ENCODE measurements around the gene PUSL1. TPM values are rescaled to one million over a fixed set of nuclear protein-coding genes. Genes with fewer than 3 reads are reported as not detected.

PUSL1 gene
- total and polyA plus RNA-seq, 5 donors from 2014 or later, result 17.7 to 21.0 (median 18.9) TPM

DNA sequence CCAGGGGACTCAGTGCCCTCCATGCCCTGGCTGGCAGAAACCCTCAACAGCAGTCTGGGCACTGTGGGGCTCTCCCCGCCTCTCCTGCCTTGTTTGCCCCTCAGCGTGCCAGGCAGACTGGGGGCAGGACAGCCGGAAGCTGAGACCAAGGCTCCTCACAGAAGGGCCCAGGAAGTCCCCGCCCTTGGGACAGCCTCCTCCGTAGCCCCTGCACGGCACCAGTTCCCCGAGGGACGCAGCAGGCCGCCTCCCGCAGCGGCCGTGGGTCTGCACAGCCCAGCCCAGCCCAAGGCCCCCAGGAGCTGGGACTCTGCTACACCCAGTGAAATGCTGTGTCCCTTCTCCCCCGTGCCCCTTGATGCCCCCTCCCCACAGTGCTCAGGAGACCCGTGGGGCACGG, 19.9 kb downstream of the PUSL1 start:
- Mint-ChIP-seq H3K27me3 (no peaks in the 10 kb centered on the region), H3K4me1 (peaks cover 0 to 29% (median 7%) of the 10 kb centered on the region in 4 donors), H3K27ac (no peak overlapping the region), H3K36me3 (no peaks in the 10 kb centered on the region), H3K4me3 (no peak overlapping the region), H3K9me3 (no peaks in the 10 kb centered on the region)
- no peaks in the 10 kb centered on the region for H3K27me3 ChIP-seq (ENCODE audit: control insufficient read depth, insufficient read depth, low read length)
- no peak for ATAC-seq (ENCODE audit: low read depth in 2 of 2)
- peaks cover 25% of the 10 kb centered on the region for H3K4me1 ChIP-seq (ENCODE audit: control insufficient read depth, insufficient read depth, low read length, poor library complexity, severe bottlenecking)
- no peak overlapping the region for H3K27ac ChIP-seq (ENCODE audit: insufficient read depth, low read length, poor library complexity, severe bottlenecking)
- no peaks in the 10 kb centered on the region for H3K36me3 ChIP-seq (ENCODE audit: control insufficient read depth, insufficient read depth, low read length)
- H3K4me3 ChIP-seq (ENCODE audit: low read depth, low read length), result no peak overlapping the region
- no peaks in the 10 kb centered on the region for H3K9me3 ChIP-seq (ENCODE audit: control insufficient read depth in 2 of 2, low read length in 2 of 2)
- no peak for DNase-seq

DNA sequence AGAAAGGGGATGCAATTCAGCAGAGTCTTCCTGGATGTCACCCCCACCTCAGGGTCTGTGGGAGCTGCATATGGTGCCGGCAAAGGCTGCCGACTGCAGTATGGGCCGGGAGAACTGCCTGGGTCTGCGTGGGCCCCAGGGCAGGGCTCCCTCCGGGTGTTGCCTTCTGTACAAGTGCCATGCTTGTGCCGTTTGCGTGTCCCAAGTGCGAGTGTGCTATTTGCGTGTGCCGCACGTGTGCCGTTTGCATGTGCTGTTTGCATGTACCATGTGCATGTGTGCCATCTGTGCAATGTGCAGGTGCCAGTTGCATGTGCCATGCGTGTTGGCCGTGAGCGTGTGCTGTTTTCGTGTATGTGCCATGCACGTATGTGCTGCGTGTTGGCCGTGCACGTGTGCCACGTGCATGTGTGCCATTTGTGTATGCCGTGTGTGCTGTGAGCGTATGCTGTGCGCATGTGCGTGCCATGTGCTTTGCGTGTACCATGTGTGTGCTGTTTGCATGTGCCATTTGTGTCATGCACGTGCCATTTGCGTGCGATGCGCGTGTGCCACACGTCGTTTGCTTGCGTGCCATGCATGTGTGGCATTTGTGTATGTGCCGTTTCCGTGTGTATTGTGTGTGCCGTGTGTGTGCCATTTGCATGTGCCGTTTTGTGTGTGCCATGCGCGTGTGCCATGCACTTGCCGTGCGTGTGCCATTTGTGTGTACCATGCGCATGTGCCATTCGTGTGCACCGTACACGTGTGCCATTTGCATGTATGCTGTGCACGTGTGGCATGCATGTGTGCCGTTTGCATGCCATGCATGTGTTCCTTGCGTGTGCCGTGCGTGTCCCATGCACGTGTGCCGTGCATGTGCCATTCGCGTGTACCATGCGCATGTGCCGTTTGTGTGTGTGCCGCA, 21.2 kb downstream of the PUSL1 start:
- Histone ChIP-seq H3K27me3 (ENCODE audit: control insufficient read depth, insufficient read depth, low read length) (no peaks in the 10 kb centered on the region), H3K27ac (ENCODE audit: insufficient read depth, low read length, poor library complexity, severe bottlenecking) (no peak overlapping the region), H3K4me3 (ENCODE audit: low read depth, low read length) (no peak overlapping the region), H3K9me3 (ENCODE audit: control insufficient read depth in 2 of 2, low read length in 2 of 2) (no peaks in the 10 kb centered on the region), H3K4me1 (ENCODE audit: control insufficient read depth, insufficient read depth, low read length, poor library complexity, severe bottlenecking) (peaks cover 21% of the 10 kb centered on the region), H3K36me3 (ENCODE audit: control insufficient read depth, insufficient read depth, low read length) (no peaks in the 10 kb centered on the region)
- ATAC-seq (ENCODE audit: low read depth in 2 of 2), result no peak
- no peaks in the 10 kb centered on the region for H3K27me3 Mint-ChIP-seq
- peaks cover 0 to 23% (median 6%) of the 10 kb centered on the region in 4 donors for H3K4me1 Mint-ChIP-seq
- peak overlapping the region in 1 of 4 donors; percentile 84 for H3K4me3 Mint-ChIP-seq
- H3K27ac Mint-ChIP-seq, result no peak overlapping the region
- no peak for DNase-seq
- H3K9me3 Mint-ChIP-seq, result no peaks in the 10 kb centered on the region
- H3K36me3 Mint-ChIP-seq, result no peaks in the 10 kb centered on the region

DNA sequence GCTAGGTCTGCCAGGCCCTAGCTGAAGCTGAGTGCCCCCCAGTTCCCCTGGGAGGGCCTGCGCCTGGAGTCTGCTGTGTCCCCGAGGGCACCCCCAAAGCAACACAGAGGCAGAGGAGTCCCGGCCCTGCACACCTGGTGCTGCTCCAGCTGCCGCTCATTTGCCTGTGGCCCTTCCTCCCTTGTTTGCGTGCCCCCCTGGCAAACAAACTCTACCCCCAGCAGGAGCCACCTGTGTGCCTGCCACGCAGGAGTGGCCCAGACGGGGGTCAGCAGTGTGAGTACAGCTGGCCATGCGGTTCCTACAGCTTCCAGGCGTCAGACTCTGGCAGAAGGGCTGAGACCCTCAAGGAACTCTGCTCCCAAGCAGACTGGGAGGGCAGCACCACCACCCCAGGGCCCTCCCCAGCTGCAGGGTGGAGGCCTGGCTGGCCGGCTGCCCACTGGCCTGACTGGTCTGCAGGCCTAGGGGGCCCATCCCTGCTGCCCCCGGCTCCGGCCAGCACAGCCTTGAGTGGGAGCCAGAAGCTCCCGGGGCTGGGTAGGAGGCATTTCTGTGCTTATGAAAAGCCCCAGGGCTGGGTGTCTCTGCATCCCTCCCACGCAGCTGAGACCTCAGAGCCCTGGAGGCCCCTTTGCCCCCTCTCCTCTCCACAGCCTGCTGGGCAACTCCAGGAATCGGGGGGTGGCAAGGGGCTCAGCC, 22.1 kb downstream of the PUSL1 start:
- H3K9me3 ChIP-seq (ENCODE audit: control insufficient read depth in 2 of 2, low read length in 2 of 2), result no peaks in the 10 kb centered on the region
- Mint-ChIP-seq H3K9me3 (no peaks in the 10 kb centered on the region), H3K36me3 (no peaks in the 10 kb centered on the region), H3K4me3 (no peak overlapping the region), H3K27me3 (no peaks in the 10 kb centered on the region), H3K4me1 (peaks cover 0 to 19% (median 6%) of the 10 kb centered on the region in 4 donors), H3K27ac (no peak overlapping the region)
- no peaks in the 10 kb centered on the region for H3K27me3 ChIP-seq (ENCODE audit: control insufficient read depth, insufficient read depth, low read length)
- no peak overlapping the region for H3K27ac ChIP-seq (ENCODE audit: insufficient read depth, low read length, poor library complexity, severe bottlenecking)
- no peaks in the 10 kb centered on the region for H3K36me3 ChIP-seq (ENCODE audit: control insufficient read depth, insufficient read depth, low read length)
- ATAC-seq (ENCODE audit: low read depth in 2 of 2), result no peak
- no peak overlapping the region for H3K4me3 ChIP-seq (ENCODE audit: low read depth, low read length)
- H3K4me1 ChIP-seq (ENCODE audit: control insufficient read depth, insufficient read depth, low read length, poor library complexity, severe bottlenecking), result peaks cover 15% of the 10 kb centered on the region
- DNase-seq, result no peak

DNA sequence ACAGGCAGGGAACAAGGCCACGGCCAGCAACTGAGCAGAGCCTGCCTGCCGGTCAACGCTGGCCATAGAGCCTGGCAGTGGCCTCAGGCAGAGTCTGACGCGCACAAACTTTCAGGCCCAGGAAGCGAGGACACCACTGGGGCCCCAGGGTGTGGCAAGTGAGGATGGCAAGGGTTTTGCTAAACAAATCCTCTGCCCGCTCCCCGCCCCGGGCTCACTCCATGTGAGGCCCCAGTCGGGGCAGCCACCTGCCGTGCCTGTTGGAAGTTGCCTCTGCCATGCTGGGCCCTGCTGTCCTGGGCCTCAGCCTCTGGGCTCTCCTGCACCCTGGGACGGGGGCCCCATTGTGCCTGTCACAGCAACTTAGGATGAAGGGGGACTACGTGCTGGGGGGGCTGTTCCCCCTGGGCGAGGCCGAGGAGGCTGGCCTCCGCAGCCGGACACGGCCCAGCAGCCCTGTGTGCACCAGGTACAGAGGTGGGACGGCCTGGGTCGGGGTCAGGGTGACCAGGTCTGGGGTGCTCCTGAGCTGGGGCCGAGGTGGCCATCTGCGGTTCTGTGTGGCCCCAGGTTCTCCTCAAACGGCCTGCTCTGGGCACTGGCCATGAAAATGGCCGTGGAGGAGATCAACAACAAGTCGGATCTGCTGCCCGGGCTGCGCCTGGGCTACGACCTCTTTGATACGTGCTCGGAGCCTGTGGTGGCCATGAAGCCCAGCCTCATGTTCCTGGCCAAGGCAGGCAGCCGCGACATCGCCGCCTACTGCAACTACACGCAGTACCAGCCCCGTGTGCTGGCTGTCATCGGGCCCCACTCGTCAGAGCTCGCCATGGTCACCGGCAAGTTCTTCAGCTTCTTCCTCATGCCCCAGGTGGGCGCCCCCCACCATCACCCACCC, 22.9 kb downstream of the PUSL1 start, which contains the start of gene TAS1R3:
TAS1R3 (plus strand) TSS at position 213 of the 898 bp plus-strand sequence; CDS start at position 279, 66 bp downstream.
- no peak within 1 kb of the TSS for H3K4me3 Mint-ChIP-seq
- peaks cover 7% of the 10 kb centered on the region for H3K4me1 ChIP-seq (ENCODE audit: control insufficient read depth, insufficient read depth, low read length, poor library complexity, severe bottlenecking)
- no peaks in the 10 kb centered on the region for H3K27me3 ChIP-seq (ENCODE audit: control insufficient read depth, insufficient read depth, low read length)
- no peak within 1 kb of the TSS for H3K27ac ChIP-seq (ENCODE audit: insufficient read depth, low read length, poor library complexity, severe bottlenecking)
- no peaks in the 10 kb centered on the region for H3K36me3 ChIP-seq (ENCODE audit: control insufficient read depth, insufficient read depth, low read length)
- H3K9me3 ChIP-seq (ENCODE audit: control insufficient read depth in 2 of 2, low read length in 2 of 2), result no peaks in the 10 kb centered on the region
- H3K36me3 Mint-ChIP-seq, result no peaks in the 10 kb centered on the region
- no peak for ATAC-seq (ENCODE audit: low read depth in 2 of 2)
- no peaks in the 10 kb centered on the region for H3K27me3 Mint-ChIP-seq
- peaks cover 0 to 11% (median 3%) of the 10 kb centered on the region in 4 donors for H3K4me1 Mint-ChIP-seq
- no peaks in the 10 kb centered on the region for H3K9me3 Mint-ChIP-seq
- no peak within 1 kb of the TSS for H3K27ac Mint-ChIP-seq
- H3K4me3 ChIP-seq (ENCODE audit: low read depth, low read length), result no peak within 1 kb of the TSS
- no peak for DNase-seq

DNA sequence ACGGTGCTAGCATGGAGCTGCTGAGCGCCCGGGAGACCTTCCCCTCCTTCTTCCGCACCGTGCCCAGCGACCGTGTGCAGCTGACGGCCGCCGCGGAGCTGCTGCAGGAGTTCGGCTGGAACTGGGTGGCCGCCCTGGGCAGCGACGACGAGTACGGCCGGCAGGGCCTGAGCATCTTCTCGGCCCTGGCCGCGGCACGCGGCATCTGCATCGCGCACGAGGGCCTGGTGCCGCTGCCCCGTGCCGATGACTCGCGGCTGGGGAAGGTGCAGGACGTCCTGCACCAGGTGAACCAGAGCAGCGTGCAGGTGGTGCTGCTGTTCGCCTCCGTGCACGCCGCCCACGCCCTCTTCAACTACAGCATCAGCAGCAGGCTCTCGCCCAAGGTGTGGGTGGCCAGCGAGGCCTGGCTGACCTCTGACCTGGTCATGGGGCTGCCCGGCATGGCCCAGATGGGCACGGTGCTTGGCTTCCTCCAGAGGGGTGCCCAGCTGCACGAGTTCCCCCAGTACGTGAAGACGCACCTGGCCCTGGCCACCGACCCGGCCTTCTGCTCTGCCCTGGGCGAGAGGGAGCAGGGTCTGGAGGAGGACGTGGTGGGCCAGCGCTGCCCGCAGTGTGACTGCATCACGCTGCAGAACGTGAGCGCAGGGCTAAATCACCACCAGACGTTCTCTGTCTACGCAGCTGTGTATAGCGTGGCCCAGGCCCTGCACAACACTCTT, 23.8 kb downstream of the PUSL1 start:
- no peak overlapping the region for H3K27ac ChIP-seq (ENCODE audit: insufficient read depth, low read length, poor library complexity, severe bottlenecking)
- Mint-ChIP-seq H3K36me3 (no peaks in the 10 kb centered on the region), H3K27ac (no peak overlapping the region), H3K9me3 (no peaks in the 10 kb centered on the region), H3K4me1 (peaks cover 0 to 5% (median 0%) of the 10 kb centered on the region in 4 donors), H3K27me3 (no peaks in the 10 kb centered on the region), H3K4me3 (no peak overlapping the region)
- H3K36me3 ChIP-seq (ENCODE audit: control insufficient read depth, insufficient read depth, low read length), result no peaks in the 10 kb centered on the region
- no peaks in the 10 kb centered on the region for H3K27me3 ChIP-seq (ENCODE audit: control insufficient read depth, insufficient read depth, low read length)
- no peak overlapping the region for H3K4me3 ChIP-seq (ENCODE audit: low read depth, low read length)
- no peak for ATAC-seq (ENCODE audit: low read depth in 2 of 2)
- no peak for DNase-seq
- no peaks in the 10 kb centered on the region for H3K9me3 ChIP-seq (ENCODE audit: control insufficient read depth in 2 of 2, low read length in 2 of 2)
- H3K4me1 ChIP-seq (ENCODE audit: control insufficient read depth, insufficient read depth, low read length, poor library complexity, severe bottlenecking), result no peaks in the 10 kb centered on the region

DNA sequence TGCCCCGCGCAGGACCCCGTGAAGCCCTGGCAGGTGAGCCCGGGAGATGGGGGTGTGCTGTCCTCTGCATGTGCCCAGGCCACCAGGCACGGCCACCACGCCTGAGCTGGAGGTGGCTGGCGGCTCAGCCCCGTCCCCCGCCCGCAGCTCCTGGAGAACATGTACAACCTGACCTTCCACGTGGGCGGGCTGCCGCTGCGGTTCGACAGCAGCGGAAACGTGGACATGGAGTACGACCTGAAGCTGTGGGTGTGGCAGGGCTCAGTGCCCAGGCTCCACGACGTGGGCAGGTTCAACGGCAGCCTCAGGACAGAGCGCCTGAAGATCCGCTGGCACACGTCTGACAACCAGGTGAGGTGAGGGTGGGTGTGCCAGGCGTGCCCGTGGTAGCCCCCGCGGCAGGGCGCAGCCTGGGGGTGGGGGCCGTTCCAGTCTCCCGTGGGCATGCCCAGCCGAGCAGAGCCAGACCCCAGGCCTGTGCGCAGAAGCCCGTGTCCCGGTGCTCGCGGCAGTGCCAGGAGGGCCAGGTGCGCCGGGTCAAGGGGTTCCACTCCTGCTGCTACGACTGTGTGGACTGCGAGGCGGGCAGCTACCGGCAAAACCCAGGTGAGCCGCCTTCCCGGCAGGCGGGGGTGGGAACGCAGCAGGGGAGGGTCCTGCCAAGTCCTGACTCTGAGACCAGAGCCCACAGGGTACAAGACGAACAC, 24.5 kb downstream of the PUSL1 start:
- Mint-ChIP-seq H3K9me3 (no peaks in the 10 kb centered on the region), H3K36me3 (no peaks in the 10 kb centered on the region), H3K27me3 (no peaks in the 10 kb centered on the region), H3K27ac (no peak overlapping the region), H3K4me1 (peaks cover 0 to 3% (median 0%) of the 10 kb centered on the region in 4 donors), H3K4me3 (no peak overlapping the region)
- no peaks in the 10 kb centered on the region for H3K4me1 ChIP-seq (ENCODE audit: control insufficient read depth, insufficient read depth, low read length, poor library complexity, severe bottlenecking)
- no peak overlapping the region for H3K27ac ChIP-seq (ENCODE audit: insufficient read depth, low read length, poor library complexity, severe bottlenecking)
- DNase-seq, result no peak
- no peaks in the 10 kb centered on the region for H3K36me3 ChIP-seq (ENCODE audit: control insufficient read depth, insufficient read depth, low read length)
- no peak overlapping the region for H3K4me3 ChIP-seq (ENCODE audit: low read depth, low read length)
- H3K9me3 ChIP-seq (ENCODE audit: control insufficient read depth in 2 of 2, low read length in 2 of 2), result no peaks in the 10 kb centered on the region
- H3K27me3 ChIP-seq (ENCODE audit: control insufficient read depth, insufficient read depth, low read length), result no peaks in the 10 kb centered on the region
- ATAC-seq (ENCODE audit: low read depth in 2 of 2), result no peak

Data from CD4-positive, CD25-positive, alpha-beta regulatory T cell (primary cell).